ENCODE results near the gene YEATS2.
"Not testable (repeated sequence)": the region's sequence is repeated elsewhere in the genome, so short reads cannot be mapped to it uniquely, and the experiment has no call there.

Gene YEATS2

DNA sequence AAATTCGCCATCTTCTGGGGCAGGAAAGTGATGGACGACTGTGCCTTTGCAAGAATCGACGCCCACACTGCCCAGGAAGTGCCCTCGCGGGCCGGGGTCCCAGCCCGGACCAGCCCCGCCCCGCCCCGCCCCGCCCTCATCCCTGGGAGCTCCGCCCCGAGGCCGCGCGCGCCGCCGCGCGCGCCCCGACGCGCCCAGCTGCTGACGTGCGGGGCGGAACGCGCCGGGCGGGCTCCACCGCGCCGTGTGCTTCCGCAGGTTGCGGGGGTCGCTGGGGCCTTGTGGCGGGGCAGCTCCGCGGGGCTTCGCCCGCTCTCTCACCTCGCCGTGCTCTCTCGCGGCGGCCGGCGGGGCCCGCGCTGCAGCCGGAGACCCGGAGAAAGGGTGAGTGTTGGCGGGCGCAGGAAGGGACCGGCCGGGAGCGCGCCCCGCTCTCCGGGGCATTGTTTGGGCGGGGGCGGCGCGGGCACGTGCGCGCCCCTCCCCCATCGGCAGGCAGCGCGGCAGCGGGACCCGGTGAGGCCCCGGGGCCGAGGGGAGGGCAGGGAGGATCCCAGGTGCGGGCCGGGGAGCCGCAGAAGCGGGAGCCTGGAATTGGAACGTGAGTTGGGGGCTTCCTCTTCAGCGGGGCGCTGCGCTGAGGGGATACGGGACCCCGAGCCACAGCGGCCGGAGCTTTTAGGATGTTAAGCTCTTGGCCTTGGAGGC is at the start of gene YEATS2:
Gene YEATS2 (plus strand): TSS at position 188 of the 708 bp plus-strand sequence. CDS start 17,366 bp downstream, outside the sequence.
- peak; percentile 55 for DNase-seq

DNA sequence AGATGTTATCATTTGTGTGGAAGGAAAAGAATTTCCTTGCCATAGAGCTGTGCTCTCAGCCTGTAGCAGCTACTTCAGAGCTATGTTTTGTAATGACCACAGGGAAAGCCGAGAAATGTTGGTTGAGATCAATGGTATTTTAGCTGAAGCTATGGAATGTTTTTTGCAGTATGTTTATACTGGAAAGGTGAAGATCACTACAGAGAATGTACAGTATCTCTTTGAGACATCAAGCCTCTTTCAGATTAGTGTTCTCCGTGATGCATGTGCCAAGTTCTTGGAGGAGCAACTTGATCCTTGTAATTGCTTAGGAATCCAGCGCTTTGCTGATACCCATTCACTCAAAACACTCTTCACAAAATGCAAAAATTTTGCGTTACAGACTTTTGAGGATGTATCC is 47.0 kb upstream of the YEATS2 start:
- DNase-seq = no peak

DNA sequence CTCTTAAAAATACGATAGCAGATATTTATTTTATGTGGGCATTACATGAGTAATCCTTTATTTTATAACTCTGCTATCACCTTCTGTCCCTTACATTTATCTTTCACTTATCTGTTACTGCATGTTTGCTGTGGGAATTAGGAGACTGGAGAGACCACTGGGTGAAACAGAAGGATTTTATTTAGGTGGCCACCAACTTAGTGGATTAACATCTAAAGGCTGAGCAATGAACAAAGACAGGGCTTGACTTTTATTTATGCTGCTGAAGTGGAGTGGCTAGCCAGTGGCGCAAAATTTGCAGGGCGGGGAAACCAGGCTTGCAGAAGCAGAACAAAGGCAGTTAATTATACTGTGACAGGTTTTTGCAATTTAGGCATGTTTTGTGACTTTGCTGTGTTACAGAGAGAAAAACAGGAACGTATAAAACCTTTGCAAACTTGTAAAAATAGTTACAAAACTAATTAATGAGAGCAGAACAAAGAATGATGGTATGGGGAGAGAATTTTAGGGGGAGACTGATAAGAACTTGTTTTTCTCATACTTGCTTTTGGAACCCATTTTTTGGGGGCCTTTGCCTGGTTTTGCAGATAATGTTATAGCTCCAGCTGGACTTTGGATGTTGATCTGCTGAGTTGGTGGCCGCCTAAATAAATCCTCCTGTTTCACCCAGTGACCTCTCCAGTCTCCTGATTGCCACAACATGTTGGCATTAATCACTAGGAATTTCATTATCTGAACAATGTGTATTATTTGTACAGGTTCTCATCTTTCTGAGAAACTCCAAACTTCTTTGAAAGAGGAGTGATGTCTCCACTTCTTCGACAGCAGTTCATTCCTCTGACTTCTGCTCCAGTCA is 44.2 kb upstream of the YEATS2 start:
- DNase-seq = no peak

DNA sequence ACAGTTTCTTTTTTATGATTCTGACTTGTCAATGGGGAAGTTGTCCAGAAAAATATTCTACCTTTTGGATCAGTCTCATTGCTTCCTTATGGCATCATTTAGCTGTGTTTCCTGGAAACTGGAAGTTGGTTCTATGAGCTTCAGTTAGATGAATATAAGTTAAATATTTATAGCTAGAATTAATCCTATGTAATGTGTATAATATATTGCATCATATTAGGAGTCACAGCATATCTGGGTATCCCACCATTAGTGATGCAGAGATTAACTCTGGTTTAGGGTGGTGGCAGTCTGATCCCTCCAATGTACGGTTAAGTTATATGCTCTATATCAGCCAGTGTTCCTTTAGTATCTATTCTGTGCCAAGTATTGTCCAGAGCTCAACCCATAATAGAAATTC is 42.9 kb upstream of the YEATS2 start:
- DNase-seq = no peak

DNA sequence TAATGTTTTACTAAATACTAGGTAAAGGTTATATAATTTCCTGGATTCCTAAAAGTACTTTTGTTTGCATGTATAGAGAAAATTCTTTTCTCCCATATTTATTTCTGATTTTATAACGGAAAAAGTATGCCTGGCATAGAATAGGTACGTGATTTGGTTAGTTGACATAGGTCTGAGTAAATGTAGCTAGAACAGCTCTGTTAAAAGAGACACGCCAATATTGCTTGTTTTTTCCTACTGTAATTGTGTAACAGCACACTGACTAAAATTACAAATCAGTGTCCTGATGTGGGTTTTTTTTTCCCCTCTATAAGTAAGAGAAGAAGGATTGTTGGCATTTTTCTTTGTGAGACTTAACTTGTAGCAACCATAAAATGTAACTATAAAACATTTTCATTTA is 35.5 kb upstream of the YEATS2 start:
- no peak for DNase-seq

DNA sequence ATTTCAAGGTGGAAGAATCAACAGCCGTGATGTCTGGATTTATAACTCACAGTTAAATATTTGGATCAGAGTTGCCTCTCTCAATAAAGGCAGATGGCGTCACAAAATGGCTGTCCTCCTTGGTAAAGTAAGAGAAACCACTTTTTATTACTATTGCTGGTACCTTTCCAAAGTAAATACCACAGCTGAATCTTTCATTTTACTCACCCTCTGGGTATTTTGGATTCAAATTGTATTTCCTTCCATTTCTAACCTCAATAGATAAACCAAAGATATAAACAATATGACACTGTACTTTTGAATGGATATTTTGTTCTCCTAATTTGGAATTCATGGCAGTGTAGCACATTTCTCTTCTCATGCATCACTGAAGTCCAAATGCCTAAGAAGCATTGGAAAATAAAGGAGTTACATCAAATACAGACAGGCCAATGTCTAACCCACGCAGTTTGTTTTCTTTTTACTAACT is 32.6 kb upstream of the YEATS2 start:
- no peak for DNase-seq

DNA sequence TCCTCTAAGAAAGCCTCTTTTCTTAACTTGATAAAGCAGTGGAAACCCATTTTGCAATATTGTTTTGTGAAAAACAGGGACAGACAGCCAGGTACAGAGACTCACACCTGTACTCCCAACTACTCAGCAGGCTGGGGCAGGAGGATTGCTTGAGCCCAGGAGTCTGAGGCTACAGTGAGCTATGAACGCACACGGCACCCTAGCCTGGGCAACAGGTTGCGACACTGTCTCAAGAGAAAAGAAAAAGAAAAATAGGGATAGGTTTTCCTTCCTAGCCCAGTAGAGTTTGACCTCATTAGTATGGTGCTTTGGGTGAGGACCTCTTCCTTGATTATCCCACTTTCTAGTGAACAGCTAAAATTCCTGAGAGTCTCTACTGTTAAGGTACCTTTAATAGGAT is 17.5 kb upstream of the YEATS2 start:
- no peak for DNase-seq

DNA sequence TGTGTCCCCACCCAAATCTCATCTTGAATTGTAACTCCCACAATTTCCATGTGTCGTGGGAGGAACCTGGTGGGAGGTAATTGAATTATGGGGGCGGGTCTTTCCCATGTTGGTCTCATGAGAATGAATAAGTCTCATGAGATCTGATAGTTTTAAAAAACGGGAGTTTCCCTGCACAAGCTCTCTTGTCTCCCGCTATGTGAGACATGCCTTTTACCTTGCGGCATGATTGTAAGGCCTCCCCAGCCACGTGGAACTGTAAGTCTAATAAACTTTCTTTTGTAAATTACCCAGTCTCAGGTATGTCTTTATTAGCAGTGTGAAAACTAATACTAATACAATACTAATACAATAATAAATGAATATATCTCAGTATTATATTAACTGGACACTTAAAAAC is 9.9 kb upstream of the YEATS2 start:
- DNase-seq = no peak

DNA sequence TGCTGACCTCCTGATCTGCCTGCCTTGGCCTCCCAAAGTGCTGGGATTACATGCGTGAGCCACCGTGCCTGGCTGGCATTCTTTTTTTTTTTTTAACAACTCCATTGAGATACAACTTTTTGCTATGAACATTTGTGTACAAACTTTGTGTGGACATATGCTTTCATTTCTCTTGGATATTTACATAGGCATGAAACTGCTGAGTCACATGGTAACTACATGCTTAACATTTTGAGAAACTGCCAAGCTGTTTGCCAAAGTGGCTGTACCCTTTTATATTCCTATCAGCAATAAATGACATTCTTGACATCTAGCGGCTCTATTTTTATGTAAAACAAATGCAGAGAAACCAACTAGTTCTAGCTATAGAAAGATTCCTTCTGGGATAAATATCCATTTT is 8.7 kb upstream of the YEATS2 start:
- no peak for DNase-seq

DNA sequence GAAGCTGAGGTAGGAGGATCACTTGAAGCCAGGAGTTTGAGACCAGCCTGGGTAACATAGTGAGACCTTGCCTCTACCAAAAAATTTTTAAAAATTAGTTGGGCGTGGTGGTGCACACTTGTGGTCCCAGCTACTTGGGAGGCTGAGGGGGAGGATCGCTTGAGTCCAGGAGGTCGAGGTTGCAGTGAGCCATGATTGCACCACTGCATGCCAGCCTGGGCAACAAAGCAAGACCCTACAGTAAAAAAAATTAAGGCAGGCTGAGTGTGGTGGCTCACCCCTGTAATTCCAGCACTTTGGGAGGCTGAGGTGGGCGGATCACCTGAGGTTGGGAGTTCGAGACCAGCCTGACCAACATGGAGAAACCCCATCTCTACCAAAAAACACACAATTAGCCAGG is 8.0 kb upstream of the YEATS2 start:
- DNase-seq = not testable (repeated sequence)

DNA sequence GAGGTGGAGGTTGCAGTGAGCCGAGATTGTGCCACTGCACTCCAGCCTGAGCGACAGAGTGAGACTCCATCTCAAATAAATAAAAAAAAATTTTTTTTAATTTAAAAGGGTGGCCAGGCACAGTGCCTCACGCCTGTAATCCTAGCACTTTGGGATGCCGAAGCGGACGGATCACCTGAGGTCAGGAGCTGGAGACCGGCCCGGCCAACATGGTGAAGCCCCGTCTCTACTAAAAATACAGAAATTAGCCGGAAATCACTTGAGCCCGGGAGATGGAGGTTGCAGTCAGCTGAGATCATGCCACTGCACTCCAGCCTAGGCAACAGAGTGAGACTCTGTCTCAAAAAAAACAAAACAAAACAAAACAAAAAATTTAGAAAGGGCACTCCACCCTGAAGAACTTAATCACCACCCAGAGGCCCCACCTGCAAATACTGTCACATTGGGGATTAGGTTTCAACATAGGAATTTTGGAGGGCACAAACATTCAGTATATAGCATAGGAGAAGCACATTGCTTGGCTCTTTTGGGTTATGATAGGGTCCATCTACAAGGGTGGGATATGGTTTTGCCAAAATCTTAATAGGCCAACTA is 7.1 kb upstream of the YEATS2 start:
- no peak for DNase-seq

DNA sequence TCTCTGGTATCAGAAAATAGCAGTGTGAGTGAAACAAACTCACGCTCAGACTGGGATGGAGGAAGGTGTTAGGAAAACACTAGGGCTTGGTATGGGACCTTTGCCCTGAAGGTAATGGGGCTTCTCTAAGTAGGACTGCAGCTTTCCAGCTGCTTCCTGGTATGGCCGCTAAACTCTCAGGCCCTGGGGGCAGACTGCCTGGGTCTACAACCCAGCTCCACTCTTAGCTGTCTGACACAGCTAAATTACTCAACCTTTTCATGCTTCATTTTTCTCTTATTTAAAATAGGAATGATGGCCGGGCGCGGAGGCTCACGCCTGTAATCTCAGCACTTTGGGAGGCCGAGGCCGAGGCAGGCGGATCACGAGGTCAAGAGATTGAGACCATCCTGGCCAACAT is 5.2 kb upstream of the YEATS2 start:
- DNase-seq = no peak

DNA sequence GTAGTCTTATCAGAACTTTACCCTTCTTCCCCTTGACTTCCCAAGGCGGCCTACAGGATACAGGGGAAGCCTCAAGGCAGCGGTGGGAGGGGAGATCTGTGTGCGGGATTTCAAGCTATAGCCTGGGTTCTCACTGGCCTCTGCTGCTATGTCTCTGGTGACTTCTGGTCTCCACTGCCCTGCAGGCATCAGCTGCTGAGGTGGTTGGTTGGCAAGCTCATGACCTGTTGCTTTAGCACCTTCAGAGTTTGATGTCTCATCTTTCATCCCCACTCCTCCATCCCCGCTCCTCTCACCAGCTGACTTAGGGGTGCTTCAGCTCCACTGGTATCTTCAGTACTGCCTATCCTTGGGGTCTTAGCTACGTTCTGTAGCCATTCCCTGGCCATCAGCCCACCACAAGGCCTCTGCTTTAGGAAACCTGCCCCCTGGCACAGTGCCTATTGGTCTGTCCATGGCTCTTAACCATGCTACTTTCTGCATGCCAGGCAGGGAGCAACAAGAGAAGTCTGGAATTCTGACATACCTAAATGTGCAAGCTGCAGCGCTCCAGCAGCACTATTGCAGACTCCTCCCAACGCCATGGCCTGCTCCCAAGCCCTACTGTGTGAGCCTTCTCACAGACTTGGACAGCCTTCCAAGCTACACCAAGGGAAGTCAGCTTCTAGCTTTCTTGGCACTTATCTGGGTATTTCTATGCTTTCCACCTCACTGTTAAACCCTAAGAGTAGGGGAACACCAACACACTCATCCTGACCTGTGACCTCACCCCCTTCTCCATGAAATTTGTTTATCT is 1.8 kb upstream of the YEATS2 start:
- no peak for DNase-seq

DNA sequence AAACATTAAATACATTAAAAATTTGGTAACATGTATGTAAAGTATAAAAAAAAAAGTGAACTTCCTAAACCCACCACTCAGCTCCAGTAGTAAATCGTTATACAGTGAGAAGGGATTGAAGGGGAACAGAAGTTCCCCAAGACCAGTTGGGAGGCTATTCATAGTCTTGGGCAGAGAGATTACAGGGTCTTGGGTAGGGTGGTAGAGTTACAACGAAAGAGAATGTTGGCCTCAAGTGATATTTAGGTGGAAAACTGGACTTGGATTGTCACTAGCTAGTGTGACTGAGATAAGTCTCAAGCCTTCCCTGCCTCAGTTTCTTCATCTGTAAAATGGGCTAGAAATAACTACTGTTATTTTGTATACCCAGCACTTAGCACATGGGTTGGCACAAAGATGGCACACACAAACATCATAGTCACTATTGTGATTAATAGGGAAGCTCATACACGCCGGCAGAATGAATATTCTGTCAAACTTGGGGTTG is 431 bp upstream of the YEATS2 start:
- no peak for DNase-seq

DNA sequence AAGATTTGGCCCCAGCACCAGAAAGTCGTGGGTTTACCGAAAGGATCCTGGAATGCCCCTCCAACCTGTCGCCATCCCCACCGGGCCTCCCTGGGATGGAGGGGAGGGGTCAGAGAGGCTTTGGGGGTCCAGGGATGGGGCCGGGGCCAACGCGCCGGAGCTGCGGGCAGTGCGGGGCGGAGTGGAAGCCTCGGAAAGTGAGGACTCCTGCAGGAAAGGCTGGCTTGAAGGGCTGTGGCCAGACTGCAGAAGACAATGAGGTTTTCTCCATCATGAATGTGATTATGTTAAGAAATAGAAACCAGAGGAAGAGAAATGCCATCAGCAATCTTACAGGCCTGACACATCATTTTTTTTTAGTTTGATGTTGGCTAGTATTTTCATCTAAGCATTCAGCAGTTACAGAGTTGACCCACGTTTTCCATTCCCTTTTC is 738 bp downstream of the YEATS2 start:
- DNase-seq = no peak

DNA sequence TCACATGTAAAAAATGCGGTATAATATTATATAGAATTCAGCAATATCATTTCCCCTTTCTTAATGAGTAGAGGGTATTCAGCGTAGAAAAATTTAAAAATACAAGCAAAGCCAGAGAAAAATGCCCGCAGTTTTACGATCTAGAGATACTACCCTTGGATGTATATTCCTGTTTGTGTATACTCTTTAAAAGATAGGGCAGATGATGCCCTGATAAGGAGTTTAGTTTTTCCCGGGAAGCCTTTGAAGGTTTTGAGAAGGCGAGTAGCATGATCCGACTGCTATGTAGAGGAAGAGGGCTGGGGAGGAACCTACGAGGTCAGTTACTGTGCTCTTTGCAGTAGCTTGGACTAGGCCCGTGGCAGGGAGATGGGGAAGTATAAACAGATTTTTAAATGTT is 1.2 kb downstream of the YEATS2 start:
- DNase-seq = no peak

DNA sequence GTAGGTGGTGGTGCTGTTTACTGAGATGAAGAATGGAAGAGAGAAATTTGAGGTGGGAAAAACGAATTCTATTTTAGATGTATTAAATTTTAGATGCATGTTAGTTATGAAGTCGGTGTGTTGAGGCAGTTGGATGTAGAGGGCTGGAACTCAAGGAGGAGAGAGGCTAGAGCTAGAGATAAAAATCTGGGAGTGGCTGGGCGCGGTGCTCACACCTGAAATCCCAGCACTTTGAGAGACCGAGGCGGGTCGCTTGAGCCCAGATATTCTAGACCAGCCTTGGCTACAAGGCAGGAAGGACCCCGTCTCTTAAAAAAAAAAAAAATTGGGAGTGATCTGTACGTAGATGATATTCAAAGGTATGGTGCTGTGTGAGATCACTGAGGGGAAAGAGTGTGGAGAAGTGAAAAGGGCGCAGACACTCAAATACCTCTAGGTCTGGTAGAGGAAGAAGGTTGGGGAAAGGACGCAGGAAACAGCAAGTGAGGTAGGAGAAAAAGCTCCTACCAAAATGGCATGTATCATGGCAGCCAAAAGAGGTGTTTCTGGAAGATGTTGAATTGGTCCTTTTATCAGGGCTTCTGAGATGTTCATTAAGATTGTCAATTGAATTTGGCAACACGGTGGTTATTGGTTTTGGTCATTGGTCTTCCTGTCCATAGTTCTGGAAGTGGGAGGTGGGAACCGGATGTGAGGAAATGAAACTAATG is 1.8 kb downstream of the YEATS2 start:
- no peak for DNase-seq

DNA sequence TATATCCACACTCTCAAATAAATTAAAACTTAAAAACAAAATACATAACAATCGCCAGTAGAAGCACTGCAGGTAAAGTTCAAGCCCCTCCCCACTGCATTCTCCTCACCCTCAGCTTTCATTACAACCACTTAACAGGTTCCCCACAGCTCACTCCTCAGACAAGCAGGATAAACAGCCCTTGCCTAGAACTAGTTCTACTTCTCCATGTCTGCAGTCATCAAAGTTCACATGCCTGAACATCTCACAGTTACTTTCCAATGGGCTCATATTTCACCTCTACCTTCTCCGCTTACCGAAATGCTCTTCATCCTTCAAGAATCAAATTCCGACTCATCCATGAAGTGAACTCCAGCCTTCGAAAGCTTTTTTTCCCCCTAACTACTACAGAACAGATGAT is 4.1 kb downstream of the YEATS2 start:
- DNase-seq = no peak

DNA sequence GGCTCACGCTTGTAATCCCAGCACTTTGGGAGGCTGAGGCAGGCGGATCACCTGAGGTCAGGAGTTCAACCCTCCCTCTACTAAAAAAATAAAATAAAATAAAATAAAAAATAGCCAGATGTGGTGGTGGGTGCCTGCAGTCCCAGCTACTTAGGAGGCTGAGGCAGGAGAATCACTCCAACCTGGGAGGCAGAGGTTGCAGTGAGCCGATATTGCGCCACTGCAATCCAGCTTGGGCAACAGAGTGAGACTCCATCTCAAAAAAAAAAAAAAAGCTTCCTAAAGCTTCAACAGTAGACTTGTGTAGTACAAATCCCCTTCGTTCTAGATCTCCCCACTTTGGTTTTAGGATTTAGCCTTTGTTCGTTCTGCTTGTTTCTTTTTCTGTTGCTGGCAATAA is 6.3 kb downstream of the YEATS2 start:
- not testable (repeated sequence) for DNase-seq

DNA sequence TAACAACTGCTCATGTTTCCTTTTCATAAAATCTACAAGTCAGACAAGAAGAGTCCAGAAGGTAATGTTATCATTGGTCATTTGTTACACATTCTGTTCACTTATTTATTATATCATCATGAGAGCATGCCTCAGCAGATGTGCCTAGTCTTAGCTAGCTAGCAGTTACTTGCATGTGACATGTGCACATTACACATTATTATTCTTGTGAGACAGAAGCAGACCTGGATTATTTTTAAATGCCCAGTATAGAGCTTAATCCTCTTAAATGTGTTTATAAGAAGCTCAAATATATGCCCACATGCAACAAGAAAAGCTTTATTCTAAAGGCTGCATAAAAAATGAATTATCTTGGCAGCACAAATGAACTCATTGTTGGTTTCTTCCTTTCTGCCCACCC is 12.6 kb downstream of the YEATS2 start:
- DNase-seq = no peak

DNA sequence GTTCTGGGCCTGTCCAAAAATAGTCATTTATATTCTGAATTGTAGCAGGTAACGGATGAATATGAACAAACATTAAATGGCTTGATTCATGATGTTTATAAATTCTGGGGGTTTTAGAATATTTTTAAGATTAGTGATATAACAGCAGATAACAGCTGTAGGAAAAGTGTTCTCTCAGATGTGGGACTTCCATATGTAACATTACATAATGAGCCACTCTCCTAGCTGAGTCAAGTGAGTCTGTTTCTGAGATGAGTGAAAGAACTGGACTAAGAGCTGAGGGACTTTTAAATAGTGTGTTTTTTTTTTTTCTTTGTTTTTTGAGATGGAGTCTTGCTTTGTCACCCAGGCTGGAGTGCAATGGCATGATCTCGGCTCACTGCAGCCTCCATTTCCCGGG is 13.9 kb downstream of the YEATS2 start:
- DNase-seq = no peak

DNA sequence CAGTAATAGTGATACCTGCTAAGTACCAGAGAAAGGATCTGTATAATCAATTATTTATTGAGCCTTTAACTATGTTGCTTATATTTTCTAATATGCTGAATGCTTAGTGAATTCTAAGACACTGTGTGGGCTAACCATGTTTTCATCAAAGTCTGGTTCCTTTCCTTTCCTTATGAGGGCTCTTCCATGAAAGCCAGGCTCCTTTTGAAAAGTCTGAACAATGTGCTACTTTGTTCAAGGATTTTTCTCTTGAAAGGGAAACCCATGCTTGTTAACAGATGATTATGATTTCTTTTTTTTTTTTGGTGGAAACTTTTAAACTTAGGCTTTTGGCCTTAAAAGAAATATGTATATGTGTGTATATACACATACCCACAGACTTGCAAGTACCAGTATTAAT is 17.0 kb downstream of the YEATS2 start:
- DNase-seq = no peak
